BJ (cell line): ENCODE data around the gene GORASP1. TPM values are rescaled to one million over a fixed set of nuclear protein-coding genes. Genes with fewer than 3 reads are reported as not detected.

ENCODE experiments used
- CTCF ChIA-PET: fragments of 350-600 bp; formaldehyde crosslinking; extraction: SDS; loops from one replicate; lab custom pipeline; 2021; ENCODE audit warnings: antibody characterized with exemption, inconsistent platforms; lab: Yijun Ruan, JAX
- POLR2A ChIA-PET: fragments of 300-600 bp; sonication (Branson Sonifier 250); formaldehyde crosslinking; extraction: SDS; loops from one replicate; lab custom pipeline; 2021; ENCODE audit warnings: antibody characterized with exemption; lab: Charles Lee
- DNase-seq: peaks from one replicate; pipeline ENCODE4 v3.0.0-alpha.2; 2011; ENCODE audit warnings: low read depth
- H3K27me3 ChIP-seq: 2 replicates; pipeline ENCODE4 v1.6.0; 2011; ENCODE audit warnings: low read length; ENCODE audit not compliant: control insufficient read depth, insufficient read depth
- H3K36me3 ChIP-seq: 2 replicates; pipeline ENCODE4 v1.5.1; 2011; ENCODE audit warnings: low read length; ENCODE audit not compliant: control insufficient read depth, insufficient read depth
- H3K4me3 ChIP-seq: 2 replicates; pipeline ENCODE4 v1.5.1; 2011; ENCODE audit warnings: low read depth, mild to moderate bottlenecking, control low read depth, low read length
- polyA plus RNA-seq: library from polyadenylated mRNA; depleted of rRNA; stranded (reverse); fragments of >200 nt; gene quantifications from 2 replicates; pipeline ENCODE4 v1.2.3, GENCODE V29; 2011
- TF ChIP-seq, protein P1 (sequence below): IDR thresholded peaks from 2 replicates; pipeline ENCODE4 v1.5.1; 2011; ENCODE audit warnings: low read depth, mild to moderate bottlenecking, control low read depth, inconsistent platforms, low read length, moderate library complexity; ENCODE audit not compliant: insufficient read depth

GORASP1 gene
- polyA plus RNA-seq, 1 experiment: 87.0 TPM

DNA sequence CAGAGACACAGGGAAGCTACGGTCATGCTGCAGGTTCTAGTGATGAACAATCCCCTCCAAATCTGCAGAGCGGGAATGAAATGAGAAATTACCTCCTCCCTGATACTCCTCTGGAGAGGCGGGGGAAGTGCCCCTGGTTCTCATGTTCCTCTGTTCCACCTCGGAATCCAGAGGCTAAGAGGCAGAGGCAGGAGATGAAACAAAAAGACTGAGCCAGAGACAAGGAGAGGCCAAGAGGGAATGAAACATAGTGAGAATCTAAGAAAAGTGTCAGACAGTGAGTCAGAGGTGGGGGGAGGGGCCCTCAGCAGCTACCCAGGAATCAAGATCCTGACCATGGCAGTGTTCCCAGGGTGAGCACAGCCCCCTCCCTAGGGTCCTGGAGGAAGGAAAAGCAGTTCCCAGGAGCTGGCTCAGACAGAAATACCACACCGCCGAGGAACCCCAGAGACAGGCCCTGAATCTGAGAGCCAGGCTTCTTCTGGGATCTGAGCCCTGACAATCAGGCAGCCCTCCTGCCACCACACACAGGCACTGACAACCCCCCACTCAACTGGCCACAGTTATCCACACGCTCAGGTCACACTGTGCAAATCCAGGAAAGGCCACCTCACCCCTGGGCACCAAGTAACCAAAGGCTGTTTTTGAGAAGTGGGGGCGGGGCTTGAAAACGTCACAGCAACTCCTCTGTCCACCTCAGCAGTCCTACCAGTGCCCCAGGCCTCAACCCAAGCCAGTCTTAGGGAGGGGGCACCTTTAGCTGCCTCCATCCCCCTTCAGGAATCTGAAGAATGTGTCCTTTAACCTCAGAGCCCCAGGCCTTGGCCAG is 43.6 kb upstream of the GORASP1 start:
- no peaks in the 10 kb centered on the region for H3K27me3 ChIP-seq
- TF ChIP-seq, protein P1, sequence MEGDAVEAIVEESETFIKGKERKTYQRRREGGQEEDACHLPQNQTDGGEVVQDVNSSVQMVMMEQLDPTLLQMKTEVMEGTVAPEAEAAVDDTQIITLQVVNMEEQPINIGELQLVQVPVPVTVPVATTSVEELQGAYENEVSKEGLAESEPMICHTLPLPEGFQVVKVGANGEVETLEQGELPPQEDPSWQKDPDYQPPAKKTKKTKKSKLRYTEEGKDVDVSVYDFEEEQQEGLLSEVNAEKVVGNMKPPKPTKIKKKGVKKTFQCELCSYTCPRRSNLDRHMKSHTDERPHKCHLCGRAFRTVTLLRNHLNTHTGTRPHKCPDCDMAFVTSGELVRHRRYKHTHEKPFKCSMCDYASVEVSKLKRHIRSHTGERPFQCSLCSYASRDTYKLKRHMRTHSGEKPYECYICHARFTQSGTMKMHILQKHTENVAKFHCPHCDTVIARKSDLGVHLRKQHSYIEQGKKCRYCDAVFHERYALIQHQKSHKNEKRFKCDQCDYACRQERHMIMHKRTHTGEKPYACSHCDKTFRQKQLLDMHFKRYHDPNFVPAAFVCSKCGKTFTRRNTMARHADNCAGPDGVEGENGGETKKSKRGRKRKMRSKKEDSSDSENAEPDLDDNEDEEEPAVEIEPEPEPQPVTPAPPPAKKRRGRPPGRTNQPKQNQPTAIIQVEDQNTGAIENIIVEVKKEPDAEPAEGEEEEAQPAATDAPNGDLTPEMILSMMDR: no peak
- CTCF ChIA-PET: interaction anchor here (0.6 to 1.7 kb wide), 7 partner anchors 11 to 141 kb away, joined by 3 to 6 read pairs (median 3); no protein-coding TSS in a partner anchor

DNA sequence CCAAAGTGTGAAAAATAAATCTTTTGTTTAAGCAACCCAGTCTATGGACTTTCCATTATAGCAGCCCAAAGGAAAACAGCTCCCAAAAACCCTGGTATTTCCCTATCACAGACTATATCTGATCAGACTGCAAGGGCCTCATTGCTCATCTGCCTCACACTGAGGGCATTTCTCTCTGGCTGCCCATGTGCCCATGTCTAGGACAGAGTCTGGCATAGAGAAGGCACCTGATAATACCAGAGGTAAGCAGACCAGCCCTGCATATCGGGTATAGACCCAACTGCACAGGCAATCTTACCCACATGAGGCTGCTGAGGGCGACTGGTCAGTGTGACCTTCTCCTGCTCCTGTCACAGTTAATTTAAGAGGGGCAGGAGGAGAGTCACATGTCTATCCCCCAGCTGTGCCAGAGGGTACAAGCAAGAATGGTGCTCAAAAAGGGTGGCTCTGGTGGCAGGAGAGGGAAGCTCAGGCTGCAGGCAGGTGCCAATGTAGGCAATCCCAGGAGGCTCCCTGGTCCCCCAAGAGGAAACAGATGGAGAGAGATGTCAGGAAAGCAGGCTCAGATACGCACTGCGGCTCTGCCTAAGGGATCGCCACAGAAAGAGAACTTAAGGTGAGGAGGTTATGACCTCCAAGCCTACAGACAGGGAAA is 42.8 kb upstream of the GORASP1 start:
- no peak for DNase-seq
- TF ChIP-seq, protein P1: peak; percentile 10; the same call in 1 of the 2 replicates
- Histone ChIP-seq H3K27me3 (no peaks in the 10 kb centered on the region), H3K36me3 (peaks cover 4% of the 10 kb centered on the region), H3K4me3 (peak overlapping the region; percentile 91)
- CTCF ChIA-PET: interaction anchor here (0.6 to 1.7 kb wide), 9 partner anchors 19 to 142 kb away, joined by 3 to 6 read pairs (median 3); partner anchors contain the start of gene XIRP1
- POLR2A ChIA-PET: no interaction called here

More for the DNA sequence above, 43.6 kb upstream of the GORASP1 start:
- peak; percentile 82 for DNase-seq
- POLR2A ChIA-PET: interaction anchor here (1.0 kb wide), 1 partner anchor 27 kb away, joined by 3 read pairs; no protein-coding TSS in a partner anchor
- peak overlapping the region; percentile 91 for H3K4me3 ChIP-seq
- peaks cover 3% of the 10 kb centered on the region for H3K36me3 ChIP-seq

DNA sequence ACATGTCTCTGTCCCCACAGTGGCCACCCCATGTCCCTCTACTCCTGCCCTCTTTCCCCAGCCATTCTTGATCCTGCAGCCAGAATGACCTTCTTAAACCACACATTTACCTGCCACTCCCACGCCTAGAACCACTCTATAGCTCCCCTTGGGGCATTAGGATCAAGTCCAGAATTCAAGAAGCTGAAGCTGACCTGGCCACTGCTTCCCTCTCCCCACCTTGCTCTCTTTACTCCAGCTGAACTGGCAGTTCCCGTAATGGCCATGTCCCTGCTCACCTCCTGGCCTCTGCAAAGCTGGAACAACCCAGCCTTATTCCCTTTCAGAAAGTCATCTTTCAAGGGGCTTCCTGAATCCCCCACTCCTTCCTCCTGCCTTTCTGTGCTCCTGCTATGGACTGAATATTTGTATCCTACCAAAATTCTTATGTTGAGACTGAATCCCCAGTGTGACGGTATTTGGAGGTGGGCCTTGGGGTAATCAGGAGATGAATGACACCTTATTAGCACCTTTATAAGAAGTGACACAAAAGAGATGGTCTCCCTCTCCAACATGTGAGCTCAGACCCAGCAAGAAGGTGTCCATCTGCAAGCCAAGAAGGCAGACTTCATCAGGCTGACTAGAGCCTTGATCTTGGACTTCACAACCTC is 42.2 kb upstream of the GORASP1 start:
- Histone ChIP-seq H3K36me3 (peaks cover 8% of the 10 kb centered on the region), H3K4me3 (no peak overlapping the region), H3K27me3 (no peaks in the 10 kb centered on the region)
- no peak for DNase-seq
- ChIA-PET POLR2A (interaction anchor here (1.0 kb wide), 1 partner anchor 28 kb away, joined by 5 read pairs; no protein-coding TSS in a partner anchor), CTCF (interaction anchor here (0.8 to 7.1 kb wide), 7 partner anchors 19 to 43 kb away, joined by 3 to 66 read pairs (median 3); partner anchors contain the start of gene XIRP1)
- TF ChIP-seq, protein P1: no peak

DNA sequence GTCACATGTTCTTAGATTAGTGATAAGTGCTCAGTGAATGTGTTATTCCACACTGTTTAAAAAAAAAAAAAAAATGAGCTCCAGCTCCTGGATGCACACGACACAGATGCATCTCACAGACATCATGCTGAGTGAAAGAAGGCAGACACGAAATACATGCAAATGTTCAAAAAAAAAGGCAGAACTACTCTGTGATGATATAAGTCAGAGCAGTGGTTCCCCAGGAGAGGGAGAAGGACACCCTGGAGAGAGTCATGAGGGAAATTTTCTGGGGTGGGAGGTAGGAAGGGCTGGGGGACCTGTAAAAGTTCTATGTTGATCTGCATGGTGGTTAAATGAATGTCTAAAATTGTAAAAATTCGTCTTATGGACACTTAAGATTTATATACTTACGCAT is 41.6 kb upstream of the GORASP1 start:
- ChIA-PET POLR2A (interaction anchor here (1.0 kb wide), 1 partner anchor 29 kb away, joined by 5 read pairs; no protein-coding TSS in a partner anchor), CTCF (interaction anchor here (0.6 to 7.1 kb wide), 2 partner anchors 20 to 40 kb away, joined by 3 to 66 read pairs; no protein-coding TSS in a partner anchor)
- Histone ChIP-seq H3K36me3 (peaks cover 11% of the 10 kb centered on the region), H3K27me3 (no peaks in the 10 kb centered on the region), H3K4me3 (no peak overlapping the region)
- no peak for DNase-seq
- TF ChIP-seq, protein P1: no peak
